Activated CD8-positive, alpha-beta T cell treated with anti-CD3 and anti-CD28 coated beads for 36 hours (primary cell): Measurements from ENCODE around the gene SSPN. TPM values are rescaled to one million over a fixed set of nuclear protein-coding genes. Genes with fewer than 3 reads are reported as not detected.
A peak's percentile ranks its signal among the peaks of the same experiment; 100 is the strongest.

Experiments used
- ATAC-seq: fragments of 200-7000 bp; cut with Tn5 transposase; one replicate; pipeline ENCODE4 v1.10.0; 2021; ENCODE audit warnings: mild to moderate bottlenecking, moderate library complexity
- CTCF ChIA-PET: fragments of 350-600 bp; sonication (Branson Sonifier 250); formaldehyde crosslinking; loops from one replicate; lab custom pipeline; 2021; ENCODE audit warnings: antibody characterized with exemption; lab: Charles Lee
- POLR2A ChIA-PET: fragments of 350-600 bp; sonication (Branson Sonifier 250); formaldehyde crosslinking; loops from one replicate; lab custom pipeline; 2021; ENCODE audit warnings: antibody characterized with exemption; lab: Charles Lee
- DNase-seq: peaks from one replicate; pipeline ENCODE4 v3.0.0-alpha.2; 2020
- H3K27ac Mint-ChIP-seq: one replicate; pipeline ENCODE4 v1.8.0; 2021; ENCODE audit warnings: mild to moderate bottlenecking, mixed read lengths
- H3K27me3 Mint-ChIP-seq: one replicate; pipeline ENCODE4 v1.8.0; 2021; ENCODE audit warnings: mixed read lengths
- H3K36me3 Mint-ChIP-seq: one replicate; pipeline ENCODE4 v1.8.0; 2021; ENCODE audit warnings: low read depth, mixed read lengths
- H3K4me1 Mint-ChIP-seq: one replicate; pipeline ENCODE4 v1.8.0; 2021; ENCODE audit warnings: low read depth, mixed read lengths
- H3K4me3 Mint-ChIP-seq: one replicate; pipeline ENCODE4 v1.8.0; 2021; ENCODE audit warnings: mild to moderate bottlenecking, moderate library complexity, mixed read lengths
- H3K9me3 Mint-ChIP-seq: one replicate; pipeline ENCODE4 v1.8.0; 2021; ENCODE audit warnings: mixed read lengths
- CTCF ChIP-seq: fragments of 200-600 bp; IDR thresholded peaks from one replicate; pipeline ENCODE4 v1.8.0; 2022; ENCODE audit warnings: antibody characterized with exemption, mild to moderate bottlenecking
- intact Hi-C: fragments of 100-400 bp; cut with micrococcal nuclease; formaldehyde crosslinking; loops from one replicate; pipeline ENCODE4 v1.10.0; 2022
- total RNA-seq, 2 experiments: library from RNA; stranded (reverse); gene quantifications; one replicate each; pipeline ENCODE4 v1.2.3, GENCODE V29; 2021

Gene SSPN
- total RNA-seq, 2 experiments from 2014 or later: not detected

GRCh38 chr12:26224657-26225056 lies 29.3 kb downstream of the SSPN start:
- no peak for DNase-seq
- TF ChIP-seq CTCF: no peak
- intact Hi-C loops: no loop called here
- Mint-ChIP-seq H3K9me3 (no peaks in the 10 kb centered on the region), H3K4me1 (no peaks in the 10 kb centered on the region), H3K27ac (no peak overlapping the region), H3K36me3 (no peaks in the 10 kb centered on the region), H3K4me3 (no peak overlapping the region), H3K27me3 (peaks cover 33% of the 10 kb centered on the region)
- ChIA-PET CTCF (no interaction called here), POLR2A (no interaction called here)
- ATAC-seq: no peak

- intact Hi-C loops: no loop called here
- Mint-ChIP-seq H3K36me3 (no peaks in the 10 kb centered on the region), H3K9me3 (no peaks in the 10 kb centered on the region), H3K27ac (no peak overlapping the region), H3K4me1 (no peaks in the 10 kb centered on the region), H3K4me3 (no peak overlapping the region), H3K27me3 (peaks cover 33% of the 10 kb centered on the region)
- DNase-seq (no peak), ATAC-seq (no peak)
- ChIA-PET POLR2A (no interaction called here), CTCF (no interaction called here)
- TF ChIP-seq CTCF: no peak
Measured at GRCh38 chr12:26226122-26226521, 30.7 kb downstream of the SSPN start.

- TF ChIP-seq CTCF: no peak
- intact Hi-C loops: no loop called here
- Mint-ChIP-seq H3K27me3 (peaks cover 33% of the 10 kb centered on the region), H3K9me3 (no peaks in the 10 kb centered on the region), H3K4me1 (no peaks in the 10 kb centered on the region), H3K36me3 (no peaks in the 10 kb centered on the region), H3K4me3 (no peak overlapping the region), H3K27ac (no peak overlapping the region)
- no peak for ATAC-seq
- peak; percentile 9 for DNase-seq
- POLR2A ChIA-PET: no interaction called here
- CTCF ChIA-PET: no interaction called here
Measured at GRCh38 chr12:26226629-26227360, 31.4 kb downstream of the SSPN start.

- H3K27ac Mint-ChIP-seq: no peak overlapping the region
- H3K9me3 Mint-ChIP-seq: no peaks in the 10 kb centered on the region
- ChIA-PET POLR2A (no interaction called here), CTCF (no interaction called here)
- no peak overlapping the region for H3K4me3 Mint-ChIP-seq
- TF ChIP-seq CTCF: no peak
- ATAC-seq: no peak
- DNase-seq: no peak
- intact Hi-C loops: no loop called here
- H3K27me3 Mint-ChIP-seq: peaks cover 33% of the 10 kb centered on the region
- H3K36me3 Mint-ChIP-seq: no peaks in the 10 kb centered on the region
- H3K4me1 Mint-ChIP-seq: no peaks in the 10 kb centered on the region
Measured at GRCh38 chr12:26227361-26227745, 32.0 kb downstream of the SSPN start.

- ChIA-PET CTCF (interaction anchor here (1.5 kb wide), 1 partner anchor 132 kb away, joined by 4 read pairs; no protein-coding TSS in a partner anchor), POLR2A (no interaction called here)
- ATAC-seq (no peak), DNase-seq (no peak)
- TF ChIP-seq CTCF: no peak
- no peak overlapping the region for H3K4me3 Mint-ChIP-seq
- no peak overlapping the region for H3K27ac Mint-ChIP-seq
- H3K27me3 Mint-ChIP-seq: peaks cover 27% of the 10 kb centered on the region
- no peaks in the 10 kb centered on the region for H3K4me1 Mint-ChIP-seq
- no peaks in the 10 kb centered on the region for H3K9me3 Mint-ChIP-seq
- intact Hi-C loops: no loop called here
- no peaks in the 10 kb centered on the region for H3K36me3 Mint-ChIP-seq
Measured at GRCh38 chr12:26229910-26230309, 34.5 kb downstream of the SSPN start.
